Neural cell (in vitro differentiated cells): ENCODE results near the gene METTL8. TPM values are rescaled to one million over a fixed set of nuclear protein-coding genes. Genes with fewer than 3 reads are reported as not detected.

Source experiments
- H2AFZ ChIP-seq: fragments of 200-600, 300-800 bp; sonication (generic), shearing (Covaris generic); 2 replicates; pipeline ENCODE4 v1.6.0; 2014; ENCODE audit warnings: low read depth, mild to moderate bottlenecking, antibody characterized with exemption, low read length, moderate library complexity
- H3F3A ChIP-seq: fragments of 200-600 bp; shearing (Covaris generic); 2 replicates; pipeline ENCODE4 v1.6.1; 2016; ENCODE audit warnings: mild to moderate bottlenecking, moderate library complexity, mixed read lengths, antibody characterized with exemption, low read length; ENCODE audit not compliant: insufficient read depth, poor library complexity, severe bottlenecking
- H3K27ac ChIP-seq: fragments of 200-600, 300-800 bp; sonication (generic), shearing (Covaris generic); 2 replicates; pipeline ENCODE4 v1.5.1; 2014; ENCODE audit warnings: mild to moderate bottlenecking, low read length, moderate library complexity
- H3K27me3 ChIP-seq: fragments of 300-800, 200-600 bp; sonication (generic), shearing (Covaris generic); 2 replicates; pipeline ENCODE4 v1.6.0; 2014; ENCODE audit warnings: mild to moderate bottlenecking, low read depth, low read length, moderate library complexity; ENCODE audit not compliant: insufficient read depth
- H3K36me3 ChIP-seq: fragments of 300-800, 200-600 bp; sonication (generic), shearing (Covaris generic); 2 replicates; pipeline ENCODE4 v1.5.1; 2014; ENCODE audit warnings: mild to moderate bottlenecking, antibody characterized with exemption, low read length, moderate library complexity; ENCODE audit not compliant: insufficient read depth
- H3K4me2 ChIP-seq: fragments of 300-800, 200-600 bp; sonication (generic), shearing (Covaris generic); 2 replicates; pipeline ENCODE4 v1.6.0; 2014; ENCODE audit warnings: mild to moderate bottlenecking, low read length
- H3K4me3 ChIP-seq: fragments of 300-800, 200-600 bp; sonication (generic), shearing (Covaris generic); 2 replicates; pipeline ENCODE4 v1.5.1; 2014; ENCODE audit warnings: mild to moderate bottlenecking, low read length, moderate library complexity
- H3K79me2 ChIP-seq: fragments of 200-600 bp; shearing (Covaris generic); replicated peaks from 2 replicates; pipeline ENCODE4 v1.6.0; 2014; ENCODE audit warnings: mild to moderate bottlenecking, low read length, moderate library complexity; ENCODE audit not compliant: insufficient read depth
- H3K9ac ChIP-seq: fragments of 300-800, 200-600 bp; sonication (generic), shearing (Covaris generic); 2 replicates; pipeline ENCODE4 v1.6.1; 2016; ENCODE audit warnings: mild to moderate bottlenecking, low read length, mixed read lengths
- H3K9me2 ChIP-seq: fragments of 200-600 bp; shearing (Covaris generic); 2 replicates; pipeline ENCODE4 v1.6.1; 2016; ENCODE audit warnings: mild to moderate bottlenecking, low read length, mixed read lengths; ENCODE audit not compliant: insufficient read depth
- H3K9me3 ChIP-seq: fragments of 200-600, 300-800 bp; sonication (generic), shearing (Covaris generic); 2 replicates; pipeline ENCODE4 v1.6.1; 2016; ENCODE audit warnings: mild to moderate bottlenecking, mixed run types, low read length, moderate library complexity, mixed read lengths
- H4K20me1 ChIP-seq: fragments of 200-600 bp; shearing (Covaris generic); 2 replicates; pipeline ENCODE4 v1.6.1; 2016; ENCODE audit warnings: mild to moderate bottlenecking, mixed run types; ENCODE audit not compliant: insufficient read depth
- EP300 ChIP-seq: fragments of 450-650 bp; conservative IDR thresholded peaks from 2 replicates; pipeline ENCODE4 v1.6.1; 2014; ENCODE audit warnings: antibody characterized with exemption, mild to moderate bottlenecking, moderate library complexity; ENCODE audit not compliant: poor library complexity, severe bottlenecking
- EZH2 ChIP-seq: fragments of 200-600, 300-800 bp; shearing (Covaris generic), sonication (generic); IDR thresholded peaks from 2 replicates; pipeline ENCODE4 v1.6.1; 2014; ENCODE audit warnings: antibody characterized with exemption, low read length, borderline replicate concordance, mild to moderate bottlenecking; ENCODE audit not compliant: insufficient read depth, poor library complexity, severe bottlenecking
- MXI1 ChIP-seq: fragments of 450-650 bp; conservative IDR thresholded peaks from 2 replicates; pipeline ENCODE4 v1.6.1; 2014; ENCODE audit warnings: antibody characterized with exemption, mild to moderate bottlenecking; ENCODE audit not compliant: poor library complexity, severe bottlenecking
- POLR2AphosphoS5 ChIP-seq: IDR thresholded peaks from 2 replicates; pipeline ENCODE4 v1.6.1; 2012
- RAD21 ChIP-seq: fragments of 450-650 bp; conservative IDR thresholded peaks from 2 replicates; pipeline ENCODE4 v1.6.1; 2014; ENCODE audit warnings: antibody characterized with exemption, mild to moderate bottlenecking, moderate library complexity
- SMC3 ChIP-seq: fragments of 450-650 bp; conservative IDR thresholded peaks from 2 replicates; pipeline ENCODE4 v1.6.1; 2014; ENCODE audit warnings: antibody characterized with exemption, mild to moderate bottlenecking, moderate library complexity; ENCODE audit not compliant: poor library complexity
- TAF1 ChIP-seq: IDR thresholded peaks from 2 replicates; pipeline ENCODE4 v1.6.1; 2012; ENCODE audit warnings: low read depth
- polyA plus RNA-seq: library from polyadenylated mRNA; depleted of rRNA; stranded (reverse); fragments of >200 nt; gene quantifications from 2 replicates; pipeline ENCODE4 v1.2.3, GENCODE V29; 2014
- TF ChIP-seq, protein P1 (sequence below): IDR thresholded peaks from 2 replicates; pipeline ENCODE4 v1.6.1; 2012; ENCODE audit warnings: borderline replicate concordance
- TF ChIP-seq, protein P2 (sequence below): fragments of 450-650 bp; IDR thresholded peaks from 2 replicates; pipeline ENCODE4 v1.5.1; 2014; ENCODE audit warnings: antibody characterized with exemption, mild to moderate bottlenecking, moderate library complexity; ENCODE audit not compliant: poor library complexity, severe bottlenecking

METTL8 gene
- polyA plus RNA-seq, 1 donor from 2014 or later, result 13.7 TPM

DNA sequence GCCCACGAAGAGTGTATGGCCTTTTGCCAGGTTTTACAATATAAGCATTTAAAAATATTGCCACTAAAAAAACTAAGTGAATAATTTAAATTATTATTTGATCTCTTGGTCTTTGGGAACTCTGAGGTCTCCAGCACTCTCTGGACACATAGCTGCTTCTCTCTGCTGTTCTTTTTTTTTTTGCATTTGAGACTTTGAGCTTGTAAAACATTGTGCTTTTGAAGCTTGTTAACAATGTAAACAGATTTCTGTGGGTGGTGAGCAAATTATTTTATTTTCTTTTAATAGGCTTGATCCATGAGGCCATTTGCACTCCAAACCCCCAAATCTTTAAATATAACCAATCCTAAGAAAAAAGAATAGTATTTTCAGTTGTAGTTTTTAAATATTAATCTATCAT is 42.2 kb upstream of the METTL8 start:
- Histone ChIP-seq H3K9me2 (no peaks in the 10 kb centered on the region), H3K9ac (no peak overlapping the region), H3K27ac (no peak overlapping the region), H4K20me1 (no peaks in the 10 kb centered on the region), H3K27me3 (no peaks in the 10 kb centered on the region), H3K36me3 (peaks cover 2% of the 10 kb centered on the region), H3K4me3 (no peak overlapping the region), H3K4me2 (no peak overlapping the region), H3F3A (no peaks in the 10 kb centered on the region), H3K79me2 (no peaks in the 10 kb centered on the region), H3K9me3 (no peaks in the 10 kb centered on the region), H2AFZ (no peak overlapping the region)
- TF ChIP-seq SMC3 (no peak), EP300 (no peak), MXI1 (no peak), EZH2 (no peak), POLR2AphosphoS5 (no peak), TAF1 (no peak), RAD21 (no peak)
- TF ChIP-seq, protein P1, sequence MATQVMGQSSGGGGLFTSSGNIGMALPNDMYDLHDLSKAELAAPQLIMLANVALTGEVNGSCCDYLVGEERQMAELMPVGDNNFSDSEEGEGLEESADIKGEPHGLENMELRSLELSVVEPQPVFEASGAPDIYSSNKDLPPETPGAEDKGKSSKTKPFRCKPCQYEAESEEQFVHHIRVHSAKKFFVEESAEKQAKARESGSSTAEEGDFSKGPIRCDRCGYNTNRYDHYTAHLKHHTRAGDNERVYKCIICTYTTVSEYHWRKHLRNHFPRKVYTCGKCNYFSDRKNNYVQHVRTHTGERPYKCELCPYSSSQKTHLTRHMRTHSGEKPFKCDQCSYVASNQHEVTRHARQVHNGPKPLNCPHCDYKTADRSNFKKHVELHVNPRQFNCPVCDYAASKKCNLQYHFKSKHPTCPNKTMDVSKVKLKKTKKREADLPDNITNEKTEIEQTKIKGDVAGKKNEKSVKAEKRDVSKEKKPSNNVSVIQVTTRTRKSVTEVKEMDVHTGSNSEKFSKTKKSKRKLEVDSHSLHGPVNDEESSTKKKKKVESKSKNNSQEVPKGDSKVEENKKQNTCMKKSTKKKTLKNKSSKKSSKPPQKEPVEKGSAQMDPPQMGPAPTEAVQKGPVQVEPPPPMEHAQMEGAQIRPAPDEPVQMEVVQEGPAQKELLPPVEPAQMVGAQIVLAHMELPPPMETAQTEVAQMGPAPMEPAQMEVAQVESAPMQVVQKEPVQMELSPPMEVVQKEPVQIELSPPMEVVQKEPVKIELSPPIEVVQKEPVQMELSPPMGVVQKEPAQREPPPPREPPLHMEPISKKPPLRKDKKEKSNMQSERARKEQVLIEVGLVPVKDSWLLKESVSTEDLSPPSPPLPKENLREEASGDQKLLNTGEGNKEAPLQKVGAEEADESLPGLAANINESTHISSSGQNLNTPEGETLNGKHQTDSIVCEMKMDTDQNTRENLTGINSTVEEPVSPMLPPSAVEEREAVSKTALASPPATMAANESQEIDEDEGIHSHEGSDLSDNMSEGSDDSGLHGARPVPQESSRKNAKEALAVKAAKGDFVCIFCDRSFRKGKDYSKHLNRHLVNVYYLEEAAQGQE, result no peak
- TF ChIP-seq, protein P2, sequence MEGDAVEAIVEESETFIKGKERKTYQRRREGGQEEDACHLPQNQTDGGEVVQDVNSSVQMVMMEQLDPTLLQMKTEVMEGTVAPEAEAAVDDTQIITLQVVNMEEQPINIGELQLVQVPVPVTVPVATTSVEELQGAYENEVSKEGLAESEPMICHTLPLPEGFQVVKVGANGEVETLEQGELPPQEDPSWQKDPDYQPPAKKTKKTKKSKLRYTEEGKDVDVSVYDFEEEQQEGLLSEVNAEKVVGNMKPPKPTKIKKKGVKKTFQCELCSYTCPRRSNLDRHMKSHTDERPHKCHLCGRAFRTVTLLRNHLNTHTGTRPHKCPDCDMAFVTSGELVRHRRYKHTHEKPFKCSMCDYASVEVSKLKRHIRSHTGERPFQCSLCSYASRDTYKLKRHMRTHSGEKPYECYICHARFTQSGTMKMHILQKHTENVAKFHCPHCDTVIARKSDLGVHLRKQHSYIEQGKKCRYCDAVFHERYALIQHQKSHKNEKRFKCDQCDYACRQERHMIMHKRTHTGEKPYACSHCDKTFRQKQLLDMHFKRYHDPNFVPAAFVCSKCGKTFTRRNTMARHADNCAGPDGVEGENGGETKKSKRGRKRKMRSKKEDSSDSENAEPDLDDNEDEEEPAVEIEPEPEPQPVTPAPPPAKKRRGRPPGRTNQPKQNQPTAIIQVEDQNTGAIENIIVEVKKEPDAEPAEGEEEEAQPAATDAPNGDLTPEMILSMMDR, result no peak

DNA sequence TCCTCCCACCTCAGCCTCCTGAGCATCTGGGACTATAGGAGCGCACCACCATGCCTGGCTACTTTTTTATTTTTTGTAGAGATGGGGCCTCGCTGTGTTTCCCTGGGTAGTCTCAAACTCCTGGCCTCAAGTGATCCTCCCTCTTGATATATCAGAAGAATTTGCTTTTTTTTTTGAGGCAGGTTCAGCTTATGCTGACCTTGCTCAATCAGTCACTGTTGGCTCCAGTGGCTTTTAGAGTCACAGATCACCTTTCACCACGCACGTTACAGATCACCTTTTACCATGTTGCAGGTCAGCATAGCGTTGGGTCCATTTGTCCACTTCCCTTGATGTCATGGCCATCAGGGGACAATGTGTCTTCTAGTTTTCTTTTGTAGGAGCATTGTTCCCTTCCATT is 36.3 kb upstream of the METTL8 start:
- Histone ChIP-seq H3F3A (no peaks in the 10 kb centered on the region), H3K4me2 (no peak overlapping the region), H3K36me3 (peaks cover 11% of the 10 kb centered on the region), H3K4me3 (no peak overlapping the region), H2AFZ (no peak overlapping the region), H3K27me3 (no peaks in the 10 kb centered on the region), H3K27ac (no peak overlapping the region), H3K79me2 (no peaks in the 10 kb centered on the region), H3K9me2 (no peaks in the 10 kb centered on the region), H4K20me1 (no peaks in the 10 kb centered on the region), H3K9ac (no peak overlapping the region), H3K9me3 (no peaks in the 10 kb centered on the region)
- TF ChIP-seq MXI1, result no peak
- TF ChIP-seq, protein P2, result no peak
- TF ChIP-seq, protein P1, result no peak
- no peak for TF ChIP-seq RAD21
- TF ChIP-seq EZH2, result no peak
- no peak for TF ChIP-seq TAF1
- TF ChIP-seq SMC3, result no peak
- no peak for TF ChIP-seq POLR2AphosphoS5
- no peak for TF ChIP-seq EP300
